Glutamatergic neuron (in vitro differentiated cells): Measurements from ENCODE around the gene FBXW9. TPM values are rescaled to one million over a fixed set of nuclear protein-coding genes. Genes with fewer than 3 reads are reported as not detected.
A peak's percentile ranks its signal among the peaks of the same experiment; 100 is the strongest.

Experiments
- DNase-seq: peaks from one replicate; pipeline ENCODE4 v3.0.0; 2022
- H3K27ac Mint-ChIP-seq: one replicate; pipeline ENCODE4 v1.8.0; 2020; ENCODE audit warnings: mild to moderate bottlenecking, mixed read lengths, inconsistent platforms; ENCODE audit not compliant: unreplicated experiment
- H3K27me3 Mint-ChIP-seq: one replicate; pipeline ENCODE4 v1.8.0; 2020; ENCODE audit warnings: mild to moderate bottlenecking, moderate library complexity, mixed read lengths, inconsistent platforms; ENCODE audit not compliant: unreplicated experiment
- H3K36me3 Mint-ChIP-seq: one replicate; pipeline ENCODE4 v1.8.0; 2020; ENCODE audit warnings: mild to moderate bottlenecking, mixed read lengths, inconsistent platforms; ENCODE audit not compliant: unreplicated experiment
- H3K4me1 Mint-ChIP-seq: one replicate; pipeline ENCODE4 v1.8.0; 2020; ENCODE audit warnings: mild to moderate bottlenecking, low read depth, mixed read lengths, inconsistent platforms; ENCODE audit not compliant: unreplicated experiment
- H3K4me3 Mint-ChIP-seq: one replicate; pipeline ENCODE4 v1.8.0; 2020; ENCODE audit warnings: mild to moderate bottlenecking, mixed read lengths, inconsistent platforms; ENCODE audit not compliant: unreplicated experiment
- H3K9me3 Mint-ChIP-seq: one replicate; pipeline ENCODE4 v1.8.0; 2020; ENCODE audit warnings: mild to moderate bottlenecking, moderate library complexity, mixed read lengths, inconsistent platforms; ENCODE audit not compliant: unreplicated experiment
- CTCF ChIP-seq: fragments of 200-600 bp; sonication (generic); IDR thresholded peaks from one replicate; pipeline ENCODE4 v1.5.0; 2021; ENCODE audit not compliant: partially characterized antibody, unreplicated experiment
- total RNA-seq: library from RNA; stranded (reverse); fragmentation: NEBNext Ultra II Directional; extraction: Animal tissue kit (Norgen Biotek cat#: 25700); gene quantifications from one replicate; pipeline ENCODE4 v1.2.1, GENCODE V29; 2021; ENCODE audit not compliant: unreplicated experiment

FBXW9 gene
- total RNA-seq, 1 donor from 2014 or later = 7.4 TPM

- TF ChIP-seq CTCF = no peak
- Mint-ChIP-seq H3K27me3 (peaks cover 2% of the 10 kb centered on the region), H3K27ac (no peak overlapping the region)
These were observed 450 bp downstream of the FBXW9 start for GRCh38 chr19:12695997-12696365.

GRCh38 chr19:12695514-12695913 lies 917 bp downstream of the FBXW9 start:
- no peak for DNase-seq
- no peaks in the 10 kb centered on the region for H3K4me1 Mint-ChIP-seq
- H3K27me3 Mint-ChIP-seq = peaks cover 2% of the 10 kb centered on the region
- H3K4me3 Mint-ChIP-seq = peak overlapping the region; percentile 73
- no peak overlapping the region for H3K27ac Mint-ChIP-seq
- peaks cover 7% of the 10 kb centered on the region for H3K9me3 Mint-ChIP-seq
- no peaks in the 10 kb centered on the region for H3K36me3 Mint-ChIP-seq
- no peak for TF ChIP-seq CTCF

More at GRCh38 chr19:12695997-12696365, 450 bp downstream of the FBXW9 start:
- Mint-ChIP-seq H3K4me3 (peak overlapping the region; percentile 90), H3K4me1 (no peaks in the 10 kb centered on the region), H3K36me3 (no peaks in the 10 kb centered on the region), H3K9me3 (peaks cover 7% of the 10 kb centered on the region)
- no peak for DNase-seq

GRCh38 chr19:12695096-12695495 lies 1.3 kb downstream of the FBXW9 start:
- H3K27ac Mint-ChIP-seq = no peak overlapping the region
- no peak for DNase-seq
- no peak for TF ChIP-seq CTCF
- H3K4me1 Mint-ChIP-seq = no peaks in the 10 kb centered on the region
- peaks cover 7% of the 10 kb centered on the region for H3K9me3 Mint-ChIP-seq
- H3K27me3 Mint-ChIP-seq = peaks cover 2% of the 10 kb centered on the region
- H3K4me3 Mint-ChIP-seq = no peak overlapping the region
- no peaks in the 10 kb centered on the region for H3K36me3 Mint-ChIP-seq

- H3K9me3 Mint-ChIP-seq = peaks cover 7% of the 10 kb centered on the region
- no peak for DNase-seq
- no peak overlapping the region for H3K4me3 Mint-ChIP-seq
- no peak for TF ChIP-seq CTCF
- H3K4me1 Mint-ChIP-seq = no peaks in the 10 kb centered on the region
- no peaks in the 10 kb centered on the region for H3K36me3 Mint-ChIP-seq
- no peak overlapping the region for H3K27ac Mint-ChIP-seq
- peaks cover 2% of the 10 kb centered on the region for H3K27me3 Mint-ChIP-seq
These were observed 1.8 kb downstream of the FBXW9 start for GRCh38 chr19:12694641-12695040.

GRCh38 chr19:12692960-12693359 lies 3.5 kb downstream of the FBXW9 start:
- Mint-ChIP-seq H3K4me1 (no peaks in the 10 kb centered on the region), H3K36me3 (no peaks in the 10 kb centered on the region), H3K27ac (no peak overlapping the region), H3K4me3 (no peak overlapping the region), H3K9me3 (peaks cover 5% of the 10 kb centered on the region), H3K27me3 (peaks cover 2% of the 10 kb centered on the region)
- DNase-seq = no peak
- TF ChIP-seq CTCF = no peak
